GM15510 (cell line): ENCODE results near the gene SRPRB.

Experiments
- POLR2A ChIP-seq: IDR thresholded peaks from 3 replicates; pipeline ENCODE4 v1.6.1; 2011; ENCODE audit warnings: borderline replicate concordance; ENCODE audit not compliant: insufficient read length; ENCODE audit errors: extremely low read depth

SRPRB gene

GRCh38 chr3:133773732-133774131 lies 31.9 kb upstream of the SRPRB start:
- no peak for TF ChIP-seq POLR2A

GRCh38 chr3:133775309-133775708 lies 30.3 kb upstream of the SRPRB start:
- TF ChIP-seq POLR2A: no peak

GRCh38 chr3:133775835-133776234 lies 29.8 kb upstream of the SRPRB start:
- TF ChIP-seq POLR2A: no peak

GRCh38 chr3:133776794-133777438 lies 28.7 kb upstream of the SRPRB start:
- TF ChIP-seq POLR2A: no peak

GRCh38 chr3:133777807-133778568 lies 27.6 kb upstream of the SRPRB start:
- TF ChIP-seq POLR2A: no peak

- no peak for TF ChIP-seq POLR2A
Observed at GRCh38 chr3:133779626-133780203, 25.9 kb upstream of the SRPRB start.

GRCh38 chr3:133781570-133781969 lies 24.0 kb upstream of the SRPRB start:
- TF ChIP-seq POLR2A: no peak

- no peak for TF ChIP-seq POLR2A
Observed at GRCh38 chr3:133782454-133782853, 23.2 kb upstream of the SRPRB start.

- TF ChIP-seq POLR2A: no peak
Observed at GRCh38 chr3:133783762-133784161, 21.9 kb upstream of the SRPRB start.

GRCh38 chr3:133788024-133788423 lies 17.6 kb upstream of the SRPRB start:
- no peak for TF ChIP-seq POLR2A

- no peak for TF ChIP-seq POLR2A
Observed at GRCh38 chr3:133792171-133792763, 13.3 kb upstream of the SRPRB start.

GRCh38 chr3:133797396-133798105 lies 8.1 kb upstream of the SRPRB start:
- no peak for TF ChIP-seq POLR2A

GRCh38 chr3:133799794-133800585 lies 5.6 kb upstream of the SRPRB start:
- TF ChIP-seq POLR2A: no peak

- no peak for TF ChIP-seq POLR2A
Observed at GRCh38 chr3:133803469-133803868, 2.1 kb upstream of the SRPRB start.

- no peak for TF ChIP-seq POLR2A
Observed at GRCh38 chr3:133804896-133805295, 719 bp upstream of the SRPRB start.

- TF ChIP-seq POLR2A: no peak
Observed at GRCh38 chr3:133805384-133805701, 272 bp upstream of the SRPRB start.
